Suprapubic skin (tissue), 4 donors: ENCODE measurements around the gene HNRNPR.

Source experiments
- POLR2A ChIP-seq, 2 donors: fragments of 450-650 bp; IDR thresholded peaks; one replicate each; pipeline ENCODE4 v1.6.1; 2017; ENCODE audit warnings: antibody characterized with exemption in 2 of 2, mild to moderate bottlenecking in 2 of 2, moderate library complexity in 2 of 2
- POLR2AphosphoS5 ChIP-seq, 3 donors: sonication (generic); formaldehyde crosslinking; IDR thresholded peaks; one replicate each; pipeline ENCODE4 v1.6.1; 2017; ENCODE audit warnings: antibody characterized with exemption in 3 of 3
- TF ChIP-seq, protein P1 (sequence below), 2 donors: fragments of 200-600 bp in 1 of 2; fragments of 450-650 bp in 1 of 2; sonication (generic) in 1 of 2; IDR thresholded peaks; one replicate each; pipeline ENCODE4 v1.5.1; 2016 to 2019; ENCODE audit warnings: antibody characterized with exemption in 2 of 2, mild to moderate bottlenecking in 1 of 2, moderate library complexity in 1 of 2

DNA sequence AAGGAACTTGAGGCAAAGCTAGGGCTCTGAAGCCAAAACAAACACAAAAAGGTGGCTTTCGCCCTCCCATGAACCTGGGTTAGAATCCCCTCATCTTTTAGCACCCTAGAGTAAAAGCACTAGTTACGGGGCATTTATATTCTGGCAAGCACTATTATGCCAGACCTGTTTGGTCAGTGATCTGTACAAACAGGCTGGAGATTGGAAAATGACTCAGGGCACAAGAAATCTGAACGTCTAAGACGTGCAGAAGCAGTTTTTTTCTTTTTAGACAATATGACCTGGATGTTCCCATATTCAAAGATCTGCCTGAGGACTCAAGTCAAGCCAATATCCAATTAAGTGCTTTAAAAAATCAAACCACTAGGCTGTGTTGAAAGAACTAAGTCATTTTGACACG, 22.5 kb upstream of the HNRNPR start:
- TF ChIP-seq POLR2A (IDR thresholded peaks at IDR 0.05) (no peak), POLR2AphosphoS5 (IDR thresholded peaks at IDR 0.05) (no peak)
- TF ChIP-seq, protein P1, sequence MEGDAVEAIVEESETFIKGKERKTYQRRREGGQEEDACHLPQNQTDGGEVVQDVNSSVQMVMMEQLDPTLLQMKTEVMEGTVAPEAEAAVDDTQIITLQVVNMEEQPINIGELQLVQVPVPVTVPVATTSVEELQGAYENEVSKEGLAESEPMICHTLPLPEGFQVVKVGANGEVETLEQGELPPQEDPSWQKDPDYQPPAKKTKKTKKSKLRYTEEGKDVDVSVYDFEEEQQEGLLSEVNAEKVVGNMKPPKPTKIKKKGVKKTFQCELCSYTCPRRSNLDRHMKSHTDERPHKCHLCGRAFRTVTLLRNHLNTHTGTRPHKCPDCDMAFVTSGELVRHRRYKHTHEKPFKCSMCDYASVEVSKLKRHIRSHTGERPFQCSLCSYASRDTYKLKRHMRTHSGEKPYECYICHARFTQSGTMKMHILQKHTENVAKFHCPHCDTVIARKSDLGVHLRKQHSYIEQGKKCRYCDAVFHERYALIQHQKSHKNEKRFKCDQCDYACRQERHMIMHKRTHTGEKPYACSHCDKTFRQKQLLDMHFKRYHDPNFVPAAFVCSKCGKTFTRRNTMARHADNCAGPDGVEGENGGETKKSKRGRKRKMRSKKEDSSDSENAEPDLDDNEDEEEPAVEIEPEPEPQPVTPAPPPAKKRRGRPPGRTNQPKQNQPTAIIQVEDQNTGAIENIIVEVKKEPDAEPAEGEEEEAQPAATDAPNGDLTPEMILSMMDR (IDR thresholded peaks at IDR 0.05) = no peak
